ENCODE data around the gene AIP. TPM values are rescaled to one million over a fixed set of nuclear protein-coding genes. Genes with fewer than 3 reads are reported as not detected.

The AIP gene
- total and polyA plus RNA-seq, 9 of the 15 experiments (the other 6 are each of a cell fraction or from before 2014, with no cell fraction given): 5.2 to 92.5 (median 52.7) TPM

- 0 out of 4 replicates have a peak, but pooled peaks of 1 of the 2 experiments have one; percentile 12 for TF ChIP-seq MLX (CRISPR knock-in tag; conservative IDR thresholded peaks at IDR 0.05)
- no peak for TF ChIP-seq TCF3 (CRISPR knock-in tag; IDR thresholded peaks at IDR 0.05)
- peak; percentile 88 for TF ChIP-seq MEIS2 (IDR thresholded peaks at IDR 0.05; ENCODE audit: partially characterized antibody)
- TF ChIP-seq JUNB (CRISPR knock-in tag; conservative IDR thresholded peaks at IDR 0.05): no peak
- no peak for TF ChIP-seq ZNF695 (CRISPR knock-in tag; IDR thresholded peaks at IDR 0.05)
- no peak for TF ChIP-seq KLF1 (tag; IDR thresholded peaks at IDR 0.05)
- no peak for TF ChIP-seq RAD51 (IDR thresholded peaks at IDR 0.05; ENCODE audit: borderline replicate concordance, low read depth)
- 0 out of 2 replicates have a peak, but pooled peaks have one; percentile 11 for TF ChIP-seq ZNF212 (CRISPR knock-in tag; IDR thresholded peaks at IDR 0.05)
- no peak for TF ChIP-seq SIRT6 (IDR thresholded peaks at IDR 0.05; ENCODE audit: low read depth, low read length)
- TF ChIP-seq ZZZ3 (IDR thresholded peaks at IDR 0.05): no peak
- TF ChIP-seq CHD1 (IDR thresholded peaks at IDR 0.05; ENCODE audit: low read length): no peak
- no peak for TF ChIP-seq ZNF232 (CRISPR knock-in tag; IDR thresholded peaks at IDR 0.05)
- no peak for TF ChIP-seq ZBED1 (IDR thresholded peaks at IDR 0.05)
- peak; percentile 70; the same call in 1 of the 2 replicates for TF ChIP-seq TARDBP (IDR thresholded peaks at IDR 0.05)
- TF ChIP-seq E2F1 (CRISPR knock-in tag; IDR thresholded peaks at IDR 0.05): 0 out of 2 replicates have a peak, but pooled peaks have one; percentile 16
- TF ChIP-seq ZBTB5 (IDR thresholded peaks at IDR 0.05): no peak
- peak; percentile 81 for TF ChIP-seq GABPB1 (CRISPR knock-in tag; IDR thresholded peaks at IDR 0.05)
- 0 out of 2 replicates have a peak, but pooled peaks have one; percentile 42 for TF ChIP-seq ZNF143 (CRISPR knock-in tag; IDR thresholded peaks at IDR 0.05)
- peak; percentile 98 for TF ChIP-seq MTA1 (IDR thresholded peaks at IDR 0.05; ENCODE audit: borderline replicate concordance)
- peak; percentile 77 for TF ChIP-seq SAP30 (IDR thresholded peaks at IDR 0.05; ENCODE audit: borderline replicate concordance, insufficient read depth, low read depth, low read length, poor library complexity, severe bottlenecking)
- no peak for TF ChIP-seq ETV1 (tag; conservative IDR thresholded peaks at IDR 0.05; ENCODE audit: low read depth)
- no peak for TF ChIP-seq ZNF57 (CRISPR knock-in tag; IDR thresholded peaks at IDR 0.05)
- TF ChIP-seq SAFB (IDR thresholded peaks at IDR 0.05; ENCODE audit: borderline replicate concordance, low read depth, low read length): no peak
- no peak for TF ChIP-seq FOXM1 (IDR thresholded peaks at IDR 0.05; ENCODE audit: low read depth)
- TF ChIP-seq FOXM1 (CRISPR knock-in tag; IDR thresholded peaks at IDR 0.05; ENCODE audit: low read depth): no peak
- no peak for TF ChIP-seq CREB5 (CRISPR knock-in tag; IDR thresholded peaks at IDR 0.05)
Observed at GRCh38 chr11:67508486-67509121, 25.8 kb downstream of the AIP start (continued).

Measured in K562 (cell line).